GM12878 (cell line): ENCODE results near the gene PKD1L1. TPM values are rescaled to one million over a fixed set of nuclear protein-coding genes. Genes with fewer than 3 reads are reported as not detected.

Experiments used
- ATAC-seq: fragments of 200-7000 bp; cut with Tn5 transposase; 3 replicates; pipeline ENCODE4 v1.9.1; 2020; ENCODE audit warnings: mild to moderate bottlenecking, moderate library complexity
- BruUV-seq: library from RNA; stranded (reverse); fragments of 400-500 nt; replicated peaks from 2 replicates; lab custom pipeline; 2021; lab: Mats Ljungman, UMichigan
- CTCF ChIA-PET: fragments of 300-600 bp; sonication (Branson Sonifier 250); formaldehyde crosslinking; extraction: SDS; loops from one replicate; lab custom pipeline; 2021; ENCODE audit warnings: inconsistent platforms; lab: Yijun Ruan, JAX
- POLR2A ChIA-PET: fragments of 350-600 bp; formaldehyde crosslinking; extraction: SDS; loops from one replicate; lab custom pipeline; 2021; ENCODE audit warnings: inconsistent platforms; lab: Charles Lee
- RAD21 ChIA-PET: fragments of 300-600 bp; sonication (Branson Sonifier 250); formaldehyde crosslinking; loops from one replicate; lab custom pipeline; 2023; ENCODE audit warnings: antibody characterized with exemption; ENCODE audit not compliant: unreplicated experiment; lab: Charles Lee
- SMC1A ChIA-PET: fragments of 300-600 bp; sonication (Branson Sonifier 250); formaldehyde crosslinking; loops from one replicate; lab custom pipeline; 2023; ENCODE audit not compliant: unreplicated experiment, uncharacterized antibody; lab: Charles Lee
- DNase-seq: peaks from one replicate; pipeline ENCODE4 v3.0.0-alpha.2; 2011; ENCODE audit warnings: low read depth, low spot score
- FAIRE-seq: peaks from 3 replicates; lab custom pipeline; 2011; peaks lifted over from hg19 to GRCh38; lab: Jason Lieb, UNC
- H2AFZ ChIP-seq: 2 replicates; pipeline ENCODE4 v1.6.0; 2011; ENCODE audit warnings: low read depth, low read length, control low read depth; ENCODE audit not compliant: control insufficient read depth
- H3K27ac ChIP-seq: 2 replicates; pipeline ENCODE4 v1.5.1; 2011; ENCODE audit warnings: control low read depth; ENCODE audit not compliant: control insufficient read depth, insufficient read depth
- H3K27me3 ChIP-seq, 2 experiments: replicated peaks in 1 of 2; 2 replicates each; pipeline versions ENCODE4 v1.6.0 to v1.6.1; 2011; ENCODE audit warnings: low read length in 1 of 2; ENCODE audit not compliant: control insufficient read depth in 2 of 2, insufficient read depth in 2 of 2
- H3K36me3 ChIP-seq, 2 experiments: 2 replicates each; pipeline ENCODE4 v1.5.1; 2011; ENCODE audit warnings: low read length in 1 of 2; ENCODE audit not compliant: control insufficient read depth in 2 of 2, insufficient read depth in 2 of 2
- H3K4me1 ChIP-seq: 2 replicates; pipeline ENCODE4 v1.6.1; 2011; ENCODE audit warnings: mild to moderate bottlenecking, low read length, moderate library complexity, mixed read lengths; ENCODE audit not compliant: control insufficient read depth, insufficient read depth
- H3K4me2 ChIP-seq: 2 replicates; pipeline ENCODE4 v1.6.0; 2011; ENCODE audit warnings: control low read depth; ENCODE audit not compliant: control insufficient read depth, insufficient read depth
- H3K4me3 ChIP-seq: fragments of 200-600 bp; sonication (generic); 2 replicates; pipeline ENCODE4 v1.5.1; 2016
- H3K79me2 ChIP-seq: 2 replicates; pipeline ENCODE4 v1.6.0; 2011; ENCODE audit warnings: low read length; ENCODE audit not compliant: control insufficient read depth, insufficient read depth
- H3K9ac ChIP-seq: 2 replicates; pipeline ENCODE4 v1.8.0; 2011; ENCODE audit warnings: low read length, control low read depth, mixed read lengths; ENCODE audit not compliant: control insufficient read depth, insufficient read depth
- H3K9me3 ChIP-seq: replicated peaks from 3 replicates; pipeline ENCODE4 v1.5.1; 2011; ENCODE audit warnings: mild to moderate bottlenecking, low read length; ENCODE audit not compliant: control insufficient read depth, insufficient read depth
- H4K20me1 ChIP-seq: 2 replicates; pipeline ENCODE4 v1.6.0; 2011; ENCODE audit not compliant: control insufficient read depth, insufficient read depth
- CHD1 ChIP-seq: IDR thresholded peaks from 2 replicates; pipeline ENCODE4 v1.6.1; 2012; ENCODE audit warnings: low read depth, low read length, improper control_type of control experiment
- ESRRA ChIP-seq: IDR thresholded peaks from 2 replicates; pipeline ENCODE4 v1.6.1; 2012; ENCODE audit warnings: mild to moderate bottlenecking, low read length, improper control_type of control experiment
- IKZF2 ChIP-seq, 2 experiments: fragments of 450-650 bp; IDR thresholded peaks; 2 replicates each; pipeline ENCODE4 v1.6.1; 2017; ENCODE audit warnings: mild to moderate bottlenecking in 2 of 2, moderate library complexity in 2 of 2
- PRDM15 ChIP-seq: fragments of 450-650 bp; formaldehyde crosslinking; IDR thresholded peaks from 2 replicates; pipeline ENCODE4 v1.4.0; 2020; ENCODE audit warnings: mild to moderate bottlenecking, moderate library complexity
- SMC3 ChIP-seq: IDR thresholded peaks from 2 replicates; pipeline ENCODE4 v1.6.1; 2011; ENCODE audit warnings: low read length, improper control_type of control experiment, borderline replicate concordance
- TBL1XR1 ChIP-seq: IDR thresholded peaks from 2 replicates; pipeline ENCODE4 v1.6.1; 2012; ENCODE audit warnings: low read depth, low read length, improper control_type of control experiment
- WGBS: methylation state at CpG from one replicate; pipeline ENCODE4 v1.1.6; 2016; ENCODE audit warnings: low lambda C conversion rate; ENCODE audit not compliant: insufficient replicate concordance, insufficient coverage; ENCODE audit errors: missing lambda C conversion rate; 5-methylcytosine and 5-hydroxymethylcytosine counted together
- in situ Hi-C: fragments of 300-500 bp; cut with MboI; formaldehyde crosslinking; loops from 9 replicates; pipeline ENCODE4 v1.14.3; 2018; ENCODE audit warnings: mixed read lengths
- intact Hi-C: fragments of 100-400 bp; cut with micrococcal nuclease; formaldehyde crosslinking; loops from one replicate; pipeline ENCODE4 v1.14.2; 2022; ENCODE audit not compliant: unreplicated experiment
- polyA plus RNA-seq, 11 experiments: library from polyadenylated mRNA; depleted of rRNA in 4 of 11; unstranded in 6 of 11; stranded (reverse) in 5 of 11; fragments of >200 nt; fragmentation: Nextera tagmentation in 4 of 11; fragmentation: Illumina TruSeq in 1 of 11; extraction: Ambion mirVana in 4 of 11; extraction: Trizol in 1 of 11; gene quantifications; 1 replicate in 1 of 11; 2 replicates in 10 of 11; pipeline versions ENCODE4 v1.2.1 to v1.2.3, GENCODE V29; 2011 to 2016; ENCODE audit warnings: inconsistent platforms in 2 of 11, missing spikeins in 2 of 11, low read depth in 1 of 11
- total RNA-seq, 4 experiments: library from RNA; depleted of rRNA in 3 of 4; stranded (reverse); fragments of >200 nt in 3 of 4; fragmentation: Illumina TruSeq in 1 of 4; extraction: Trizol in 1 of 4; gene quantifications; 2 replicates each; pipeline versions ENCODE4 v1.2.1 to v1.2.3, GENCODE V29; 2013 to 2021

The PKD1L1 gene
- total and polyA plus RNA-seq, 10 of the 15 experiments (the other 5 are each of a cell fraction or from before 2014, with no cell fraction given), result under 0.01 to 0.05 (median 0.02) TPM; not detected in 3

- no peaks in the 10 kb centered on the region for H3K36me3 ChIP-seq
- SMC1A ChIA-PET, result no interaction called here
- in situ Hi-C loops, result no loop called here
- RAD21 ChIA-PET, result no interaction called here
- DNase-seq (no peak), ATAC-seq (no peak), FAIRE-seq (no peak)
- peaks cover 0 to 2% of the 10 kb centered on the region in 2 experiments; a peak in 1 of 4 replicates for H3K27me3 ChIP-seq
- H3K9ac ChIP-seq, result no peak overlapping the region
- intact Hi-C loops, result no loop called here
- no peak overlapping the region for H3K4me2 ChIP-seq
- H4K20me1 ChIP-seq, result no peaks in the 10 kb centered on the region
- no TSS peak for BruUV-seq
- H3K79me2 ChIP-seq, result no peaks in the 10 kb centered on the region
- CTCF ChIA-PET, result no interaction called here
- POLR2A ChIA-PET, result no interaction called here
- TF ChIP-seq TBL1XR1 (no peak), ESRRA (no peak), SMC3 (no peak), IKZF2 (IDR thresholded peaks at IDR 0.05) (no peak), PRDM15 (CRISPR knock-in tag) (no peak), CHD1 (no peak)
- H3K9me3 ChIP-seq, result no peaks in the 10 kb centered on the region
- no peak overlapping the region for H2AFZ ChIP-seq
- H3K27ac ChIP-seq, result no peak overlapping the region
- H3K4me3 ChIP-seq, result no peak overlapping the region
- 57% methylated on average over 8 of the region's 8 CpGs for WGBS
- no peaks in the 10 kb centered on the region for H3K4me1 ChIP-seq
Measured at GRCh38 chr7:47785923-47786556, 162.2 kb downstream of the PKD1L1 start.
